Central memory CD4-positive, alpha-beta T cell (primary cell): ENCODE measurements around the gene PCDHB9.
"Not testable (repeated sequence)": the region's sequence is repeated elsewhere in the genome, so short reads cannot be mapped to it uniquely, and the experiment has no call there.

ENCODE experiments used
- DNase-seq: peaks from one replicate; pipeline ENCODE4 v3.0.0; 2022

PCDHB9 gene

DNA sequence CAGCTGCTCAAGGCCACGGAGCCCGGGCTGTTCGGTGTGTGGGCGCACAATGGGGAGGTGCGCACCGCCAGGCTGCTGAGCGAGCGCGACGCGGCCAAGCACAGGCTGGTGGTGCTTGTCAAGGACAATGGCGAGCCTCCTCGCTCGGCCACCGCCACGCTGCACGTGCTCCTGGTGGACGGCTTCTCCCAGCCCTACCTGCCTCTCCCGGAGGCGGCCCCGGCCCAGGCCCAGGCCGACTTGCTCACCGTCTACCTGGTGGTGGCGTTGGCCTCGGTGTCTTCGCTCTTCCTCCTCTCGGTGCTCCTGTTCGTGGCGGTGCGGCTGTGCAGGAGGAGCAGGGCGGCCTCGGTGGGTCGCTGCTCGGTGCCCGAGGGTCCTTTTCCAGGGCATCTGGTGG is 2.2 kb downstream of the PCDHB9 start:
- DNase-seq, result not testable (repeated sequence)

DNA sequence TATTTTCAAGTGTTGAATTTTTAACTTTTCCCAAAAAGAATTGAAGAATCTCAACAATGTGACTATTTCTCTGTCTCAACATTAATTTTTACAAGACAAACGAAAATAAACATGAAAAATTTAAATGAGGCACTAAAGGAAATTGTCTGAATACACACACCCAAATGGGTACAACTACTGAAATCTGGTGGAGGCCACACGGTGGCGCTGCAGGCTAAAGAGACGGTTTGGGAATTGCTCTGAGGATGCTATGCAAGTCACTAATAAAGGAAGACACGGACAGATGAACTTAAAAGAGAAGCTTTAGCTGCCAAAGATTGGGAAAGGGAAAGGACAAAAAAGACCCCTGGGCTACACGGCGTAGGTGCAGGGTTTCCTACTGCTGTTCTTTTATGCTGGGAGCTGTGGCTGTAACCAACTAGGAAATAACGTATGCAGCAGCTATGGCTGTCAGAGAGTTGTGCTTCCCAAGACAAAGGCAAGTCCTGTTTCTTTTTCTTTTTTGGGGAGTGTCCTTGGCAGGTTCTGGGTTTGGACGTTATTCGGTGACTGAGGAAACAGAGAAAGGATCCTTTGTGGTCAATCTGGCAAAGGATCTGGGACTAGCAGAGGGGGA is 5.3 kb downstream of the PCDHB9 start, which contains the start of gene PCDHB10:
Gene PCDHB10, plus strand, starts transcription at position 244 of the 616 bp plus-strand sequence. Its CDS starts 200 bp downstream, at position 444.
- no peak for DNase-seq

DNA sequence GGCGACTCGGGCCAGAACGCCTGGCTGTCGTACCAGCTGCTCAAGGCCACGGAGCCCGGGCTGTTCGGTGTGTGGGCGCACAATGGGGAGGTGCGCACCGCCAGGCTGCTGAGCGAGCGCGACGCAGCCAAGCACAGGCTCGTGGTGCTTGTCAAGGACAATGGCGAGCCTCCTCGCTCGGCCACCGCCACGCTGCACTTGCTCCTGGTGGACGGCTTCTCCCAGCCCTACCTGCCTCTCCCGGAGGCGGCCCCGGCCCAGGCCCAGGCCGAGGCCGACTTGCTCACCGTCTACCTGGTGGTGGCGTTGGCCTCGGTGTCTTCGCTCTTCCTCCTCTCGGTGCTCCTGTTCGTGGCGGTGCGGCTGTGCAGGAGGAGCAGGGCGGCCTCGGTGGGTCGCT is 7.4 kb downstream of the PCDHB9 start:
- DNase-seq, result not testable (repeated sequence)

DNA sequence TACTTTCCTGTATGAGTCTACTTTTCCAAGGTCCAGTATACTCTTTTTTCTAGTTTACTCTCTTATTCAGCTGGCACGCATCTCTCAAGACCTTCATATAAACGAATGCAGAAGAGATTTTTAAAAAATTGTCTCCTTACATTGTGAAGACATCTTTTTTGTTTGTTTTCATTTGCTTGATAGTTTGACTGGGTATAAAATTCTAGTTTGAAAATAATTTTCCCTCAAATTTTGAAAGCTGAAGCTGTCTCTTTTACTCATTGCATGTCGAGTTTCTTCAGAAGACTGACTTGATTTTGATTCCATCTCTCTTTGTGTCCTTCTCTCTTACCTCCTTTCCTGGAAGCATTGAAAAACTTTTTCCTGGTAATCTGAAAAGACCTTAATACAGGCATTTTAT is 9.4 kb downstream of the PCDHB9 start:
- DNase-seq, result no peak

DNA sequence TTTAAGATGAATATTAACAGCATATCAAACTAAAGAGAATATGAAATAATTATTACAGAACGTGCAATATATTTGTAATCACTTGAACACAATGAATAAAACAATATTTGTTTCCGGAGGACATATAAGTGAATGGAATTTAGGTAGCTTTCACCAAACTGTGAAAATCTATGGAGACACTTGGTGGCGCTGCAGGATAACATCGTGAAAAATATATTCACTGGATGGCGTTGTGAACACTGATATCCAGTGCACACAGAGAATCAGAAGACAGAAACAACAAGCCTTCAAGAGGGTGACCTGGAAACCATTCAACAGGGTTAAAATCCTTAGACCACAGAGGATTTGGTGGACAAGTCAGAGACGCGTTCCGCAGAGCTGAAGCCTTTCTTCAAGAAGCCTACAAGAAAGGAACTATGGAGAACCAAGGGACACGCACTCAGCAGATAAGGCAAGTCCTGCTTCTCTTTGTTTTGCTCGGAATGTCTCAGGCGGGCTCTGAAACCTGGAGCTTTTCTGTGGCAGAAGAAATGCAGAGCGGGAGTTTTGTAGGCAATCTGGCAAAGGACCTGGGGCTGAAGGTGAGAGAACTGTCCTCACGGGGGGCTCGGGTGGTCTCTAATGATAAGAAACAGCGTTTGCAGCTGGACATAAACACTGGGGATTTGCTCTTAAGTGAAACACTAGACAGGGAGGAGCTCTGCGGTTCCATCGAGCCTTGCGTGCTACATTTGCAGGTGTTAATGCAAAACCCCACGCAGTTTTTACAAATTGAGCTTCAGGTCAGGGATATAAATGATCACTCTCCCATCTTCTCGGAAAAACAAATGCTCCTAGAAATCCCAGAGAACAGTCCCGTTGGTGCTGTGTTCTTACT is 12.6 kb downstream of the PCDHB9 start, which contains the start of gene PCDHB11:
Gene PCDHB11, plus strand, starts transcription at position 269 of the 877 bp plus-strand sequence. Its CDS starts 148 bp downstream, at position 417.
- no peak for DNase-seq

DNA sequence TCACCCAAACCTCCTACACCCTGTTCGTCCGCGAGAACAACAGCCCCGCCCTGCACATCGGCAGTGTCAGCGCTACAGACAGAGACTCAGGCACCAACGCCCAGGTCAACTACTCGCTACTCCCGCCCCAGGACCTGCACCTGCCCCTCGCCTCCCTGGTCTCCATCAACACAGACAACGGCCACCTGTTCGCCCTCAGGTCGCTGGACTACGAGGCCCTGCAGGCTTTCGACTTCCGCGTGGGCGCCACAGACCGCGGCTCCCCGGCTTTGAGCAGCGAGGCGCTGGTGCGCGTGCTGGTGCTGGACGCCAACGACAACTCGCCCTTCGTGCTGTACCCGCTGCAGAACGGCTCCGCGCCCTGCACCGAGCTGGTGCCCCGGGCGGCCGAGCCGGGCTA is 14.2 kb downstream of the PCDHB9 start:
- not testable (repeated sequence) for DNase-seq

DNA sequence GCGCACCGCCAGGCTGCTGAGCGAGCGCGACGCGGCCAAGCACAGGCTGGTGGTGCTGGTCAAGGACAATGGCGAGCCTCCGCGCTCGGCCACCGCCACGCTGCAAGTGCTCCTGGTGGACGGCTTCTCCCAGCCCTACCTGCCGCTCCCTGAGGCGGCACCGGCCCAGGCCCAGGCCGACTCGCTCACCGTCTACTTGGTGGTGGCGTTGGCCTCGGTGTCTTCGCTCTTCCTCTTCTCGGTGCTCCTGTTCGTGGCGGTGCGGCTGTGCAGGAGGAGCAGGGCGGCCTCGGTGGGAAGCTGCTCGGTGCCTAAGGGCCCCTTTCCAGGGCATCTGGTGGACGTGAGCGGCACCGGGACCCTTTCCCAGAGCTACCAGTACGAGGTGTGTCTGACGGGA is 14.7 kb downstream of the PCDHB9 start:
- not testable (repeated sequence) for DNase-seq

DNA sequence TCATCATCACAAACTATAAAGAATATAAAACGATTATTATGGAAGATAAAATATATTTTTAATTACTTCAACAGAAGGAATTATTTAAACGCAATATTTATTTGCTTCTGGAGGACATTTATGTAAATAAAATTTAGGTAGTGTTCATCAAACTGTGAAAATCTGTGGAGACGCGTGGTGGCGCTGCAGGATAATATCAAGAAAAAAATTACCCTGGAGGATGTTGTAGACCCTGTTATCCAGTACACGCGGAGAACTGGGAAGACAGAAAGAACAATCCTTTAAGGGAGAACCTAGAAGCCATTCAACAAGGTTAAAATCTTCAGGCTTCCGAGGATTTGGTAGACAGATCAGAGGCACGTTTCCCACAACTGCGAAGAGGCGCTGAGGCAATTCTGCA is 21.5 kb downstream of the PCDHB9 start, which contains the start of gene PCDHB12:
Gene PCDHB12, plus strand, starts transcription at position 242 of the 400 bp plus-strand sequence. CDS start 189 bp downstream, outside the sequence.
- DNase-seq, result no peak

DNA sequence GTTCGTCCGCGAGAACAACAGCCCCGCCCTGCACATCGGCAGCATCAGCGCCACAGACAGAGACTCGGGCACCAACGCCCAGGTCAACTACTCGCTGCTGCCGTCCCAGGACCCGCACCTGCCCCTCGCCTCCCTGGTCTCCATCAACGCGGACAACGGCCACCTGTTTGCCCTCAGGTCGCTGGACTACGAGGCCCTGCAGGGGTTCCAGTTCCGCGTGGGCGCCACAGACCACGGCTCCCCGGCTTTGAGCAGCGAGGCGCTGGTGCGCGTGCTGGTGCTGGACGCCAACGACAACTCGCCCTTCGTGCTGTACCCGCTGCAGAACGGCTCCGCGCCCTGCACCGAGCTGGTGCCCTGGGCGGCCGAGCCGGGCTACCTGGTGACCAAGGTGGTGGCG is 23.3 kb downstream of the PCDHB9 start:
- DNase-seq, result not testable (repeated sequence)

DNA sequence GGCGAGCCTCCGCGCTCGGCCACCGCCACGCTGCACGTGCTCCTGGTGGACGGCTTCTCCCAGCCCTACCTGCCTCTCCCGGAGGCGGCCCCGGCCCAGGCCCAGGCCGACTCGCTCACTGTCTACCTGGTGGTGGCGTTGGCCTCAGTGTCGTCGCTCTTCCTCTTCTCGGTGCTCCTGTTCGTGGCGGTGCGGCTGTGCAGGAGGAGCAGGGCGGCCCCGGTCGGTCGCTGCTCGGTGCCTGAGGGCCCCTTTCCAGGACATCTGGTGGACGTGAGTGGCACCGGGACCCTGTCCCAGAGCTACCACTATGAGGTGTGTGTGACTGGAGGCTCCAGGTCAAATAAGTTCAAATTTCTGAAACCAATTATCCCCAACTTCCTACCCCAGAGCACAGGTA is 23.9 kb downstream of the PCDHB9 start:
- DNase-seq, result not testable (repeated sequence)

DNA sequence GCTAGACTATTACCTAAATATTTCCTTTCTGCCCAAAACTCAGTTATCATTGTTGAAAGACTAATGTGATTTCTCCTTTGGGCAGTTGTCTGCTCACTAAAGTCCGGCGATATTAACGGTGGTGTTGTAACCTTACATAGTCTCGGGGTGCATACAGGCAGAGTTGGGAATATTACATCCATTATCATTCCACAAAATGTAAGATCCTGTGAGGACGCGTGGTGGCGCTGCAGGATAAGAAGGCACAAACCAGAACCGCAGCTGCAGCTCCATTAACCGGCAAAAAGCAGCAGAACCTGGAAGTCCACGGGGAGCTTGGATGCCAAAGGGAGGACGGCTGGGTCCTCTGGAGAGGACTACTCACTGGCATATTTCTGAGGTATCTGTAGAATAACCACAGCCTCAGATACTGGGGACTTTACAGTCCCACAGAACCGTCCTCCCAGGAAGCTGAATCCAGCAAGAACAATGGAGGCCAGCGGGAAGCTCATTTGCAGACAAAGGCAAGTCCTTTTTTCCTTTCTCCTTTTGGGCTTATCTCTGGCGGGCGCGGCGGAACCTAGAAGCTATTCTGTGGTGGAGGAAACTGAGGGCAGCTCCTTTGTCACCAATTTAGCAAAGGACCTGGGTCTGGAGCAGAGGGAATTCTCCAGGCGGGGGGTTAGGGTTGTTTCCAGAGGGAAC is 26.8 kb downstream of the PCDHB9 start, which contains the start of gene PCDHB13:
Gene PCDHB13, plus strand, starts transcription at position 264 of the 684 bp plus-strand sequence. Its CDS starts 205 bp downstream, at position 469.
- not testable (repeated sequence) for DNase-seq

DNA sequence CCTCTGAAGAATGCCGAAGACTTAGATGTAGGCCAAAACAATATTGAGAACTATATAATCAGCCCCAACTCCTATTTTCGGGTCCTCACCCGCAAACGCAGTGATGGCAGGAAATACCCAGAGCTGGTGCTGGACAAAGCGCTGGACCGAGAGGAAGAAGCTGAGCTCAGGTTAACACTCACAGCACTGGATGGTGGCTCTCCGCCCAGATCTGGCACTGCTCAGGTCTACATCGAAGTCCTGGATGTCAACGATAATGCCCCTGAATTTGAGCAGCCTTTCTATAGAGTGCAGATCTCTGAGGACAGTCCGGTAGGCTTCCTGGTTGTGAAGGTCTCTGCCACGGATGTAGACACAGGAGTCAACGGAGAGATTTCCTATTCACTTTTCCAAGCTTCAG is 27.6 kb downstream of the PCDHB9 start:
- DNase-seq, result not testable (repeated sequence)

DNA sequence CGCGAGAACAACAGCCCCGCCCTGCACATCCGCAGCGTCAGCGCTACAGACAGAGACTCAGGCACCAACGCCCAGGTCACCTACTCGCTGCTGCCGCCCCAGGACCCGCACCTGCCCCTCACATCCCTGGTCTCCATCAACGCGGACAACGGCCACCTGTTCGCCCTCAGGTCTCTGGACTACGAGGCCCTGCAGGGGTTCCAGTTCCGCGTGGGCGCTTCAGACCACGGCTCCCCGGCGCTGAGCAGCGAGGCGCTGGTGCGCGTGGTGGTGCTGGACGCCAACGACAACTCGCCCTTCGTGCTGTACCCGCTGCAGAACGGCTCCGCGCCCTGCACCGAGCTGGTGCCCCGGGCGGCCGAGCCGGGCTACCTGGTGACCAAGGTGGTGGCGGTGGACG is 28.5 kb downstream of the PCDHB9 start:
- not testable (repeated sequence) for DNase-seq

DNA sequence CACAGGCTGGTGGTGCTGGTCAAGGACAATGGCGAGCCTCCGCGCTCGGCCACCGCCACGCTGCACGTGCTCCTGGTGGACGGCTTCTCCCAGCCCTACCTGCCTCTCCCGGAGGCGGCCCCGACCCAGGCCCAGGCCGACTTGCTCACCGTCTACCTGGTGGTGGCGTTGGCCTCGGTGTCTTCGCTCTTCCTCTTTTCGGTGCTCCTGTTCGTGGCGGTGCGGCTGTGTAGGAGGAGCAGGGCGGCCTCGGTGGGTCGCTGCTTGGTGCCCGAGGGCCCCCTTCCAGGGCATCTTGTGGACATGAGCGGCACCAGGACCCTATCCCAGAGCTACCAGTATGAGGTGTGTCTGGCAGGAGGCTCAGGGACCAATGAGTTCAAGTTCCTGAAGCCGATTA is 29.1 kb downstream of the PCDHB9 start:
- DNase-seq, result not testable (repeated sequence)

DNA sequence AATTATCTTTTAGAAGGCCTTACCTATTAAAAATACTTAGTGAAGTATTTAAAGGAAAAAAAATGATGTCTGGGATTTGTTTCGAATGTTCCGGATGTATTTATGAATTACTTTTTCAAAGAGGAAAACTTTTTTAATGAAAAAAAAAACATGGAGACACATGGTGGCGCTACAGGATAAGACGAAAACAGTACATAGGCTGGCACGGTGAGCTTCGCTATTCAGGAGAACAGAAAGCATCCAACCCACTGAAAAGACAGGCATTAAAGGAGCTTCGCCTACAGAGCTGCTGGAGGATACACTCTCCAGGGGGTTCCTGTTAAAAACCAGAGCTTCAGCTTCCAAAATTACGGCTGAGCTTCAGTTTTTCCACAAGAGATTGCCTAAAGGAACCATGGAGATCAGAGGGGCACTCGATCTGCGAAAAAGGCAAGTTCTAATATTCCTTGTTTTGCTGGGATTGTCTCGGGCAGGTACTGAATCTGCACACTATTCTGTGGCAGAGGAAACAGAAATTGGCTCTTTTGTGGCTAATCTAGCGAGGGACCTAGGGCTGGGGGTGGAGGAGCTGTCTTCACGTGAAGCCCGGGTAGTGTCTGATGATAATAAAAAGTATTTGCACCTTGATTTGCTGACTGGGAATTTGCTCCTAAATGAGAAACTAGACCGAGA is 36.3 kb downstream of the PCDHB9 start, which contains the start of gene PCDHB14:
Gene PCDHB14, plus strand, starts transcription at position 232 of the 672 bp plus-strand sequence. Its CDS starts 163 bp downstream, at position 395.
- no peak for DNase-seq

DNA sequence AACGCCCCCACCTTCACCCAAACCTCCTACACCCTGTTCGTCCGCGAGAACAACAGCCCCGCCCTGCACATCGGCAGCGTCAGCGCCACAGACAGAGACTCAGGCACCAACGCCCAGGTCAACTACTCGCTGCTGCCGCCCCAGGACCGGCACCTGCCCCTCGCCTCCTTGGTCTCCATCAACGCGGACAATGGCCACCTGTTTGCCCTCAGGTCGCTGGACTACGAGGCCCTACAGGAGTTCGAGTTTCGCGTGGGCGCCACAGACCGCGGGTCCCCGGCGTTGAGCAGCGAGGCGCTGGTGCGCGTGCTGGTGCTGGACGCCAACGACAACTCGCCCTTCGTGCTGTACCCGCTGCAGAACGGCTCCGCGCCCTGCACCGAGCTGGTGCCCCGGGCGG is 37.9 kb downstream of the PCDHB9 start:
- DNase-seq, result not testable (repeated sequence)

DNA sequence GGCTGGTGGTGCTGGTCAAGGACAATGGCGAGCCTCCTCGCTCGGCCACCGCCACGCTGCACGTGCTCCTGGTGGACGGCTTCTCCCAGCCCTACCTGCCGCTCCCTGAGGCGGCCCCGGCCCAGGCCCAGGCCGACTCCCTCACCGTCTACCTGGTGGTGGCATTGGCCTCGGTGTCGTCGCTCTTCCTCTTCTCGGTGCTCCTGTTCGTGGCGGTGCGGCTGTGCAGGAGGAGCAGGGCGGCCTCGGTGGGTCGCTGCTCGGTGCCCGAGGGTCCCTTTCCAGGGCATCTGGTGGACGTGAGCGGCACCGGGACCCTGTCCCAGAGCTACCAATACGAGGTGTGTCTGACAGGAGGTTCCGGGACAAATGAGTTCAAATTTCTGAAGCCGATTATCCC is 38.5 kb downstream of the PCDHB9 start:
- not testable (repeated sequence) for DNase-seq

DNA sequence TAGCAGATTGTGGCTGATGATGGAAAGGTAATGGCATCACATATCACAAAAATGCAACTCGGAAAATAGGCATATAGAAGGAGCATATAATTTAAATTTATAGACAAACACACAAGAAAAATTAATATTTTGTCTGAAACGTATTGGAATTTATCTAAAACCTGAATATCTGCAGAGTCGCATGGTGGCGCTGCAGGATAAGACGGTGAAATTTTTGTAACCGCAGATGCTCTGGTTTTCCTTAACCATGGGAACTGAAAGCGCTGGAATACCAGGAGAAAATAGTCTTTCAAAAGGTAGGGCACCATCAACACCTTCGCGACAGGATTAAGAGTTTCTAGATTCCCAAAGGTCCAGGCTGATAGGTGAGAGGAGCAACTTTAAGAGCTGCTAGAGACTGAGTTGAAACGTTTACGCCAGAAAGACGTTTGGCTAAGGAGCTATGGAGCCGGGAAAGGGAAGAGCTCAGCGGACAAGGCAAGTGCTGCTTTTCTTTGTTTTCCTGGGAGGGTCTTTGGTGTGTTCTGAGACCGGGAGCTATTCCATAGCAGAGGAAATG is 47.2 kb downstream of the PCDHB9 start:
- no peak for DNase-seq

DNA sequence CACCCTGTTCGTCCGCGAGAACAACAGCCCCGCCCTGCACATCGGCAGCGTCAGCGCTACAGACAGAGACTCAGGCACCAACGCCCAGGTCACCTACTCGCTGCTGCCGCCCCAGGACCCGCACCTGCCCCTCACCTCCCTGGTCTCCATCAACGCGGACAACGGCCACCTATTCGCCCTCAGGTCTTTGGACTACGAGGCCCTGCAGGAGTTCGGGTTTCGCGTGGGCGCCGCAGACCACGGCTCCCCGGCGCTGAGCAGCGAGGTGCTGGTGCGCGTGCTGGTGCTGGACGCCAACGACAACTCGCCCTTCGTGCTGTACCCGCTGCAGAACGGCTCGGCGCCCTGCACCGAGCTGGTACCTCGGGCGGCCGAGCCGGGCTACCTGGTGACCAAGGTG is 49.0 kb downstream of the PCDHB9 start:
- DNase-seq, result not testable (repeated sequence)

DNA sequence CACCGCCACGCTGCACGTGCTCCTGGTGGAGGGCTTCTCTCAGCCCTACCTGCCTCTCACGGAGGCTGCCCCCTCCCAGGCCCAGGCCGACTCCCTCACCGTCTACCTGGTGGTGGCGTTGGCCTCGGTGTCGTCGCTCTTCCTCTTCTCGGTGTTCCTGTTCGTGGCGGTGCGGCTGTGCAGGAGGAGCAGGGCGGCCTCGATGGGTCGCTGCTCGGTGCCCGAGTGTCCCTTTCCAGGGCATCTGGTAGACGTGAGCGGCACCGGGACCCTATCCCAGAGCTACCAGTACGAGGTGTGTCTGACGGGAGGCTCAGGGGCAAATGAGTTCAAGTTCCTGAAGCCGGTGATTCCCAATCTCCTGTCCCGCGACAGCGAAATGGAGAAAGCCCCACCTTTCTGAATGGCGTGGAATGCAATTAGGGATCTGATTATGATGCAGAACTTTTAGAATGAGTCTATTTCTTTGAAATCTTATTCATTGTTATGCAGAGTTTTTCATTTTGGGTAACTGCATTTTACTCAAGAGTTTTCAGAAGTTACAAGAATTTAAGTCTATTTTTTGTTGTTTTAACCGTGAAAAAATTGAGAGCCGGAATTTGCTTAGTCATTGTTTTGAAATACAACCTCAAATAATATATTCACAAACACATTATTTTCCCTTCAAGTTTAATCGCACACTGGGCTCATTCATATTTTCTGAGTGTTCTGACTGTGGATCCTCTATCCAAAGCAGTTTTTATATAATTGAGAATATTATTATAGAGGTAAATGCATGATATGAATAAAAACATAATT is 49.8 kb downstream of the PCDHB9 start:
- no peak for DNase-seq
